ENCODE data around the gene CGB2.
A peak's percentile ranks its signal among the peaks of the same experiment; 100 is the strongest.
"Not testable (repeated sequence)": the region's sequence is repeated elsewhere in the genome, so short reads cannot be mapped to it uniquely, and the experiment has no call there.

The CGB2 gene

GRCh38 chr19:49038111-49038510 lies 6.4 kb downstream of the CGB2 start:
- DNase-seq (ENCODE audit: low read depth), result not testable (repeated sequence)

GRCh38 chr19:49038557-49039276 lies 7.0 kb downstream of the CGB2 start:
- DNase-seq (ENCODE audit: low read depth), result not testable (repeated sequence)

GRCh38 chr19:49039736-49040135 lies 8.0 kb downstream of the CGB2 start:
- not testable (repeated sequence) for DNase-seq (ENCODE audit: low read depth)

DNA sequence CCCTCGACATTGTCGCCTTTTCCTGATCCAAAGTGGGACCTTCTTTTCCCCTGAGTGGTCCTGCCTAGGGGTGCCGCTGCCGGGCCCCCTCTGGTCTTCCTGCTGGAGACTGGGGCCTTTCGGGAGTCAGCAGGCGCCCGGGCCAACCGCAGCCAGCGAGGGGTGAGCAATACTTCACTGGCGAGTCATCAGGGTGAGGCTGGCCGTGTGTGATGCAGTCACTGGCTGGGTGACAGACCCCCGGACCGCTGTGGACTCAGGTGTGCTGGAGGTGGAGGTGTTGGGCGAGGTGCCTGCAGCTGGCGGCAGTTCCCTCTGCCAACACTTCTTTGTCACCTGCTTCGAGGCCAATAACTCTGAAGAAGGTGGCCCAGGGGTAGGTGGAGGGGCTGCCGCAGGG lies 10.5 kb downstream of the CGB2 start:
- DNase-seq (ENCODE audit: low read depth), result no peak

DNA sequence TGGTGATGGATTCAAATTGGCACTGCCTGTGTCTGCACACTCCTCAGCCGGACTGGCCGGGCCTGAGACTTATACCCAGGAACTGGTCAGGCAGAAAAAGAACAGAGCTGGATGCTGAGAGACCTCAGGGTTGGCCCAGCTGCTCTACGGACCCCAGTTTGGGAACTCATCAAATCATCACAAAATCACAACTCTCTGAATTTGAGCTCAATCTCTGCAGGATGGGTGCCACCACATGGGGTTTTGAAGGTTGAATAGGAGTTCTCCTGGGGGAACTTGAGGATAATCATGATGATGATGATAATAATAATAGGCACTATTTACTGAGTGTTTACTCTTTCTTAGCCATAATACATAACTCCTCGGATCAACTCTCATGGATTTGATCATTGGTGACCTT lies 11.0 kb downstream of the CGB2 start:
- not testable (repeated sequence) for DNase-seq (ENCODE audit: low read depth)

DNA sequence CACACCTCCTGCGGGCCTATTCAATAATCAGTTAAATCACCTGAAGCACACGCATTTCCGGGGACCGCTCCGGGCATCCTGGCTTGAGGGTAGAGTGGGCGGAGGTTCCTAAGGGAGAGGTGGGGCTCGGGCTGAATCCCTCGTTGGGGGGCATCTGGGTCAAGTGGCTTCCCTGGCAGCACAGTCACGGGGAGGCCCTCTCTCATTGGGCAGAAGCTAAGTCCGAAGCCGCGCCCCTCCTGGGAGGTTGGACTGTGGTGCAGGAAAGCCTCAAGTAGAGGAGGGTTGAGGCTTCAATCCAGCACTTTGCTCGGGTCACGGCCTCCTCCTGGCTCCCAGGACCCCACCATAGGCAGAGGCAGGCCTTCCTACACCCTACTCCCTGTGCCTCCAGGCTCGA lies 11.9 kb downstream of the CGB2 start, which contains the start of gene CGB5:
CGB5 (plus strand) TSS at position 301 of the 400 bp plus-strand sequence. CDS start 362 bp downstream, outside the sequence.
- not testable (repeated sequence) for DNase-seq (ENCODE audit: low read depth)

DNA sequence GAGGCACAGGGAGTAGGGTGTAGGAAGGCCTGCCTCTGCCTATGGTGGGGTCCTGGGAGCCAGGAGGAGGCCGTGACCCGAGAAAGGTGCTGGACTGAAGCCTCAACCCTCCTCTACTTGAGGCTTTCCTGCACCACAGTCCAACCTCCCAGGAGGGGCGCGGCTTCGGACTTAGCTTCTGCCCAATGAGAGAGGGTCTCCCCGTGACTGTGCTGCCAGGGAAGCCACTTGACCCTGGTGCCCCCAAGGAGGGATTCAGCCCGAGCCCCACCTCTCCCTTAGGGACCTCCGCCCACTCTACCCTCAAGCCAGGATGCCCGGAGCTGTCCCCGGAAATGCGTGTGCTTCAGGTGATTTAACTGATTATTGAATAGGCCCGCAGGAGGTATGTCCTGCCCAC lies 17.3 kb downstream of the CGB2 start, which contains the start of gene CGB8:
CGB8 (minus strand) TSS at position 101 of the 400 bp plus-strand sequence. CDS start 372 bp downstream, outside the sequence.
- not testable (repeated sequence) for DNase-seq (ENCODE audit: low read depth)

- not testable (repeated sequence) for DNase-seq (ENCODE audit: low read depth)
These were observed 18.1 kb downstream of the CGB2 start for GRCh38 chr19:49049834-49050233.

- DNase-seq (ENCODE audit: low read depth), result peak; percentile 11
These were observed 18.8 kb downstream of the CGB2 start for GRCh38 chr19:49050376-49051033.

- DNase-seq (ENCODE audit: low read depth), result peak; percentile 13
These were observed 24.6 kb downstream of the CGB2 start for GRCh38 chr19:49056101-49056901.

DNA sequence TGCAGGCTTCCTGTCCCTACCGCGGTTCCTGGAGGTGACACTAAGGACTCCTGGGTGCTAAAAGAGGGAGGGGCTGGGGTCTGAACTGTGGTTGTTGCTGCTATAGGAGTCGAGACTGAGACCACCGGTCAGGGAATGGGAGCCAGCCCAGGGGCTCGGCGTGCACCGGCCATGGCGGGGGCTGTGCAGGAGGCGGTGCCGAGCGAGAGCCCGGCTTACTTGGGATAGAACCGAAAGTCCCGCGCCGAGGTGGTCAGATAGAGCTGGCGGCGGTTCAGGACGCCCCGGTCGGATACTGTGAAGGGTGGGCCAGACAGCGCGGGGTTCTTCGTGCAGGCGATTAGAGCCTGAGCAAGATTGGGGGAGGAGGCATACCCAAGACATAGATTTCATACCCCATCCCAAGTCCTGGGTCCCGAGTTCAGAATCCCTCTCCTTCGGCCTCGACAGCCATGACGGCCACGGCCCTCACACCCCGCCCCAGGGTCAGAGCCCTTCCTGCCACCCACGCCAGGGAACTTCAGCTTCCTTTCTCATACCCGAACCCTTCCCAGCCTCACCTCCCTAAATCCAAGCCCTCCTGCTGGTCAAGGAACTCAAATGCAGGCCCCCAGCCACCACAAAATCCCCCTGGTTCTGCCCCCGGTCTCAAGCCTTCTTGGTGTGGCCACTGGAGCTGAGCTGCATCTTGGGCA lies 25.4 kb downstream of the CGB2 start:
- not testable (repeated sequence) for DNase-seq (ENCODE audit: low read depth)

DNA sequence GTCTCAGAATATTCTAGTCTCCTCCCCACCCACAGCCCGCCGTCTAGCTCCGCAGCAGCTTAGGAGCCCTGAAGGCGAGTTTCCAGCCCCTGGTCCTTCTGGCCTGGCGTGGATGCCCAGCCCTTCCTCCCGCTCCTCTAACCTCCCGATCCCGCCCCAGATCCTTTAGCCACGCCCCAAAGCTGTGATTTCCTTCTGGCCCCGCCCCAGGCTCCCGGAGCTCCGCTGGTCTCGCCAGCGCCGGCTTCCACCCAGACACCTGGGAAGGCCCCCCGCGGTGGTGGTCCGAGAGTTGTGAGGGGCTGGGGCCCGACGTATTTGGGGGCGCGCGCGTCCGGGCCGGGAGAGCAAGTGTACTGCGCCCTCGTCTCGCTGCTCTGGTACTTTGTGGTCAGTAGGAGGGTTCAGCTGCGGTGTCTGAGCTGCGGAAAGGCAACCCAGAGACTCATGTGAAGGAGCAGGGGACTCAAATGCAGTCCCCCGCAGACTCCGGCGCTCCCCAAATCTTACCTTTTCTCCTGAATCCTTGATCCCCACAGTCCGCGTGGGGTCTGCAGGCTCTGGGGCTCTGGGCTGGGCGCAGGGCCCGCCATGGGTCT lies 26.0 kb downstream of the CGB2 start, which contains the start of gene CGB7:
CGB7 (minus strand) TSS at position 114 of the 599 bp plus-strand sequence. CDS start 2,374 bp downstream, outside the sequence.
- DNase-seq (ENCODE audit: low read depth), result no peak

DNA sequence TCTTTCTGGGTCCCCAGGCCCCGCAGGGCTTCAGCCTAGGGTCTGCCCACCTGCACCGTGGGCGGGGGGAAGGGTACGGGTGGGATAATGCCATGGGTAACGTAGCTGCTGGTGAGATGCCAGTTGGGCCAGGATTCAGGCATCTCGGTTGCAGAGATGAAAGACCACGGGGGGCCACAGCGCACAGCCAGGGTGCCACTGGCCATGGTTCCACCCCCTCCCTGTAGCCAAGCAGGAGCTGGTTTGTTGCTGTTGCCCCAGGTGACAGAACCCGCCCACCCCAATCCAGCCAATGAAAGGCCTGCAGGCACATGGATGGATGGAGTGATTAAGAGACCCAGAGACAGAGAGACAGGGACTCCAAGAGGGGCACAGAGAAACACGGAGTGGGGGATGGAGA lies 26.9 kb downstream of the CGB2 start:
- no peak for DNase-seq (ENCODE audit: low read depth)

- DNase-seq (ENCODE audit: low read depth), result no peak
These were observed 27.4 kb downstream of the CGB2 start for GRCh38 chr19:49059053-49059452.

DNA sequence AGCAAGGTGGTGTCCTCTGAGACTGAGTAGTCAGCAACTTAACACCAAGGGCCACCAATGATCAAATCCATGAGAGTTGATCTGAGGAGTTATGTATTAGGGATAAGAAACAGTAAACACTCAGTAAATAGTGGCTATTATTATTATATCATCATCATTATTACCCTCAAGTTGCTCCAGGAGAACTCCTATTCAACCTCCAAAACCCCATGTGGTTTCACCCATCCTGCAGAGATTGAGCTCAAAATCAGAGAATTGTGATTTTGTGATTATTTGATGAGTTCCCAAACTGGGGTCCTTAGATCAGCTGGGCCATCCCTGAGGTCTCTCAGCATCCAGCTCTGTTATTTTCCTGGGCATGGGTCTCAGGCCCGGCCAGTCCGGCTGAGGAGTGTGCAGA lies 29.3 kb downstream of the CGB2 start:
- no peak for DNase-seq (ENCODE audit: low read depth)

DNA sequence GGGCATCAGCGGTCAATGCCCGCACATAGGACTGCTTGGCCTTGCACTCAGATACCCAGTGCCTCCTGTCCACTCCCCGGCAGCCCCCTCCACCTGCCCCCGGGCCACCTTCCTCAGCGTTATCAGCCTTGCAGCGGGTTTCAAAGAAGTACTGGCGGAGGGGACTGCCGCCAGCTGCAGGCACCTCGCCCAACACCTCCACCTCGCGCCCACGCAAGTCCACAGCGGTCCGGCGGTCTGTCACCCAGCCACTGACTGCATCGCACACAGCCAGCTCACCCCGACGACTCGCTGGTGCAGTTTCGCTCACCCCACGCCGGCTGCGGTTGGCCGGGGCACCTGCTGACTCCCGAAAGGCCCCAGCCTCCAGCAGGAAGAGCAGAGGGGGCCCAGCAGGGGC lies 29.8 kb downstream of the CGB2 start:
- DNase-seq (ENCODE audit: low read depth), result no peak

- no peak for DNase-seq (ENCODE audit: low read depth)
These were observed 32.4 kb downstream of the CGB2 start for GRCh38 chr19:49064029-49064629.

DNA sequence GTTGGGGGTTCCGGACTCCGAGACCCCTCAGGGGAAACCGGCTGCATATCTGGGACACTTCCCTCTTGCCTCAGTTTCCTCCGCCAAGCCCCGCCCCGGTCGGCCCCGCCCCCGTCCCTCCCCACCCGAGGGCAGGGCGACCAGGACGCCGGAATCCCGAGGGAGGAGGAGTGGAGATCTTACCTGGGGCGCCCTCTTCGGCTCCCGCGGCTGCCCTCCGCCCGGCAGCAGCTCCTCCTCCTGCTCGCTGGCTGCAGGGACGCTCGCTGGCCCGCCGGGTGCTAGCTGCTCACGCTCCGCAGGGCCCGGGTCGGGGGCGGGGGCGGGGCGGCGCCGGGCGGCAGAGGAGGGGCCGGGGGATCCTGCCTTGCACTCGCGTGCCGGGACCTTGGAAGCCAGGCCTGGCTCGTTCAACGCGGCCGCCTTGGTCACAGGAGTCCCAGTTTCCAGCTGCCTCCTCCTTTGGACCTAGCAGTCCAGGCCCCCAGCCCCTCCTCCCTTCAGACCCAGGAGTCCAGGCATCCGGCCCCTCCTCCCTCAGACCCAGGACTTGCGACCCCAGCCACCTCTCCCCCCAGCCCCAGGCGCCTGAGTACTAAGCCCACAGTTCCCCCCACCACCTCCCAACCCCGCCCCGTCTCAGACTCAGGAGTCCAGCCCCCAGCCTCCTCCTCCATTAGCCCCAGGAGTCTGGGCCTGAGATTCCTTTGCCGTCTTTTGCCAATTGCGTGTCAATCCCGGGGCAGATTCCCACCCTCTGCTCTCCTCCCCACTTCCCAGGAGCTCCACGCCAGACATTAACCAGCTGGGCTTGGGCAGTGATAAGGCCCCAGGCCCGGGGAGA lies 33.3 kb downstream of the CGB2 start, which contains the start of gene NTF4:
NTF4 (minus strand) TSS at position 51 of the 844 bp plus-strand sequence. CDS start 2,821 bp downstream, outside the sequence.
- no peak for DNase-seq (ENCODE audit: low read depth)

DNA sequence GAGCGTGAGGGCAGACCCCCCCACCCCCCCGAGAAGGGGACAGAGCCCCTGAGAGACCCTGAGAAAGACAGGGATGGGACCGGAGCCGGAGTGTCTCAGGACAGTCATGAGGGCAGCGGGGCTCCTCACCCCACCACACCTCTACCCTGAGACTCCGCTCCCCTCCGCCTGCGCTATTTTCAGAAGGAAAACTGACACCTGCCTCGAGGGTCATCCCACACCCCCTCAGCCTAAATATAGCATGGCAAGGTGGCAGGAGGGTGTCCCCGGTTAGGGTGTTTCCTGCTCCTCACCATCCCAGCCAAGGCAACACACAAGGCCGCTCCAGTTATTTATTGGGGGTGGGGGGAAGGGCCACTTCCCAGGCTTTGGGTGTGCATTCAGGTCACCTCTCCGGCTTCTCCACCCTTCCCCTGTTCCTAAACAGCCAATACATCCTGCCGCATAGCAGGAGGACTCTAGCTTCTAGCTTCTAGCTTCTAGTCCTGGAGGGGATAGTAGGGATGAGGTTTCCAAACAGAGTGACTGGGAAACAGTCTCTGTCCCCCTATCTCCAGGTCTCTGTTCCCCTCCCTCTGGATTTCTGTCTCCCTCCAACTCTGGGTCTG lies 34.3 kb downstream of the CGB2 start:
- no peak for DNase-seq (ENCODE audit: low read depth)

Measured in stromal cell of bone marrow (primary cell).